ENCODE results near the gene PITPNC1.

DNA sequence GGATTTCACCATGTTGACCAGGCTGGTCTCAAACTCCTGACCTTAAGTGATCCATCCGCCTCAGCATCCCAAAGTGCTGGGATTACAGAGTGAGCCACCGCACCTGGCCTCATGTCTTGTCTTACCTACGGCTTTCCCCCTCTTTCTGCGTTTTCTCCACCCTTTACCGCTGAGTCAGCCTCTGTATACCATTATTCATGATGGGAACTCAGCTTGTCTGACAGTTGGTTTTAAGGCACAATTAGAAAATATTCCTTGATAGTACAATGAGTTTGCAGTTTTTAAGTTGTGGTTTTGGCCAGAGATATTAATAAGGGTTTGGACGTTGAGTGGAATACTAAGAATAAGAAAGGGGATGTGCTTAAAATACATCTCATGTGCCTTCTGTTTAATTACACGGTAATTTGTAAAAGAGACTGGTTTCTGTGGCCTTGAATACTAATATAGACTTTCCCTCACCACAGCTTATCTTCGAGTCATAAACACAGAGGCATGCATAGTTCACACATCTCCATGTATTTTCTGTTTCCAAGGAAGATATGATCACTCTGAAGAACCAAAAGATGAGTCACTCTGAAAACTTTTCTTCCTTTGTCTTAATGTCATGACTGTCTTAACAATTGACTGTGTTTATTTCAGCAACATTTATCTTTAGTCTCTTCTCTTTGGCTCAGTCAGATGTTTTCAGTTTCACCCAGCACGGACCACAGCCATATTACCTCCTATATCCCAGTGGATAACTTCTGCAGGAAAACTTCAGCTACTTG lies 54.4 kb downstream of the PITPNC1 start:
- TF ChIP-seq, protein P1, sequence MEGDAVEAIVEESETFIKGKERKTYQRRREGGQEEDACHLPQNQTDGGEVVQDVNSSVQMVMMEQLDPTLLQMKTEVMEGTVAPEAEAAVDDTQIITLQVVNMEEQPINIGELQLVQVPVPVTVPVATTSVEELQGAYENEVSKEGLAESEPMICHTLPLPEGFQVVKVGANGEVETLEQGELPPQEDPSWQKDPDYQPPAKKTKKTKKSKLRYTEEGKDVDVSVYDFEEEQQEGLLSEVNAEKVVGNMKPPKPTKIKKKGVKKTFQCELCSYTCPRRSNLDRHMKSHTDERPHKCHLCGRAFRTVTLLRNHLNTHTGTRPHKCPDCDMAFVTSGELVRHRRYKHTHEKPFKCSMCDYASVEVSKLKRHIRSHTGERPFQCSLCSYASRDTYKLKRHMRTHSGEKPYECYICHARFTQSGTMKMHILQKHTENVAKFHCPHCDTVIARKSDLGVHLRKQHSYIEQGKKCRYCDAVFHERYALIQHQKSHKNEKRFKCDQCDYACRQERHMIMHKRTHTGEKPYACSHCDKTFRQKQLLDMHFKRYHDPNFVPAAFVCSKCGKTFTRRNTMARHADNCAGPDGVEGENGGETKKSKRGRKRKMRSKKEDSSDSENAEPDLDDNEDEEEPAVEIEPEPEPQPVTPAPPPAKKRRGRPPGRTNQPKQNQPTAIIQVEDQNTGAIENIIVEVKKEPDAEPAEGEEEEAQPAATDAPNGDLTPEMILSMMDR (IDR thresholded peaks at IDR 0.05), result no peak
- TF ChIP-seq POLR2A (IDR thresholded peaks at IDR 0.05), result peak in 1 of 2 donors; percentile 11

Data from adrenal gland (tissue), 5 donors.